Panc1 (cell line): Measurements from ENCODE around the gene FCHSD1. TPM values are rescaled to one million over a fixed set of nuclear protein-coding genes. Genes with fewer than 3 reads are reported as not detected.
A peak's percentile ranks its signal among the peaks of the same experiment; 100 is the strongest.

Experiments used
- ATAC-seq: fragments of 200-7000 bp; cut with Tn5 transposase; 2 replicates; pipeline ENCODE4 v1.9.1; 2020; ENCODE audit warnings: mild to moderate bottlenecking, moderate library complexity
- BruUV-seq: library from RNA; stranded (reverse); fragments of 400-500 nt; replicated peaks from 2 replicates; lab custom pipeline; 2021; lab: Mats Ljungman, UMichigan
- CTCF ChIA-PET: fragments of 300-600 bp; sonication (Branson Sonifier 250); formaldehyde crosslinking; loops from one replicate; lab custom pipeline; 2022; ENCODE audit warnings: antibody characterized with exemption; lab: Charles Lee
- POLR2A ChIA-PET: fragments of 300-600 bp; sonication (Branson Sonifier 250); formaldehyde crosslinking; loops from one replicate; lab custom pipeline; 2022; ENCODE audit warnings: antibody characterized with exemption; lab: Charles Lee
- DNase-seq: peaks from one replicate; pipeline ENCODE4 v3.0.0-alpha.2; 2010; ENCODE audit warnings: low read depth, low spot score
- H3K27ac ChIP-seq: 2 replicates; pipeline ENCODE4 v1.5.1; 2011; ENCODE audit warnings: mild to moderate bottlenecking, low read length, inconsistent platforms
- H3K27me3 ChIP-seq: fragments of 200-500 bp; sonication (Bioruptor generic); 2 replicates; pipeline ENCODE4 v1.6.0; 2014; ENCODE audit warnings: low read length, inconsistent platforms; ENCODE audit not compliant: control insufficient read depth, insufficient read depth
- H3K36me3 ChIP-seq: fragments of 200-500 bp; sonication (Bioruptor generic); 2 replicates; pipeline ENCODE4 v1.5.1; 2014; ENCODE audit warnings: inconsistent platforms, mild to moderate bottlenecking, low read length, moderate library complexity; ENCODE audit not compliant: control insufficient read depth, insufficient read depth
- H3K4me1 ChIP-seq: 2 replicates; pipeline ENCODE4 v1.5.1; 2011; ENCODE audit warnings: inconsistent platforms, mild to moderate bottlenecking, low read length, moderate library complexity; ENCODE audit not compliant: control insufficient read depth, insufficient read depth
- H3K4me3 ChIP-seq, 2 experiments: 2 replicates each; pipeline ENCODE4 v1.5.1; 2011 to 2012; ENCODE audit warnings: low read depth in 2 of 2, low read length in 2 of 2, mild to moderate bottlenecking in 2 of 2, inconsistent platforms in 1 of 2, moderate library complexity in 1 of 2
- H3K9me3 ChIP-seq: fragments of 200-500 bp; sonication (Bioruptor generic); 2 replicates; pipeline ENCODE4 v1.5.1; 2014; ENCODE audit warnings: low read depth, mild to moderate bottlenecking, inconsistent platforms, low read length, moderate library complexity; ENCODE audit not compliant: control insufficient read depth, insufficient read depth
- POLR2AphosphoS5 ChIP-seq: IDR thresholded peaks from 2 replicates; pipeline ENCODE4 v1.6.1; 2012; ENCODE audit warnings: mild to moderate bottlenecking, low read depth, low read length, moderate library complexity
- SIN3A ChIP-seq: IDR thresholded peaks from 2 replicates; pipeline ENCODE4 v1.6.1; 2012; ENCODE audit warnings: low read depth, mild to moderate bottlenecking, low read length, moderate library complexity, borderline replicate concordance; ENCODE audit not compliant: insufficient read depth
- TCF7L2 ChIP-seq: IDR thresholded peaks from 2 replicates; pipeline ENCODE4 v1.6.1; 2011; ENCODE audit warnings: mild to moderate bottlenecking, low read depth, low read length, inconsistent platforms
- in situ Hi-C: cut with HindIII; loops from 2 replicates; pipeline ENCODE4 v1.10.0; 2016; ENCODE audit warnings: low sequenced_read_pairs, low pct_unique_long_range_greater_than_20kb
- intact Hi-C: fragments of 100-400 bp; cut with micrococcal nuclease; formaldehyde crosslinking; loops from one replicate; pipeline ENCODE4 v1.10.0; 2022; ENCODE audit not compliant: unreplicated experiment
- total RNA-seq: library from RNA; stranded (reverse); gene quantifications from one replicate; pipeline ENCODE4 v1.2.1, GENCODE V29; 2021; ENCODE audit not compliant: unreplicated experiment
- TF ChIP-seq, protein P1 (sequence below), 2 experiments: IDR thresholded peaks; 2 replicates each; pipeline ENCODE4 v1.6.1; 2011 to 2012; ENCODE audit warnings: low read depth in 2 of 2, control low read depth in 1 of 2, low read length in 1 of 2, mild to moderate bottlenecking in 1 of 2, moderate library complexity in 1 of 2; ENCODE audit not compliant: insufficient read depth in 1 of 2
- TF ChIP-seq, protein P2 (sequence below): fragments of 450-650 bp; IDR thresholded peaks from 2 replicates; pipeline ENCODE4 v1.5.1; 2017; ENCODE audit warnings: mild to moderate bottlenecking

Gene FCHSD1
- total RNA-seq, 1 experiment from 2014 or later, result 32.8 TPM

DNA sequence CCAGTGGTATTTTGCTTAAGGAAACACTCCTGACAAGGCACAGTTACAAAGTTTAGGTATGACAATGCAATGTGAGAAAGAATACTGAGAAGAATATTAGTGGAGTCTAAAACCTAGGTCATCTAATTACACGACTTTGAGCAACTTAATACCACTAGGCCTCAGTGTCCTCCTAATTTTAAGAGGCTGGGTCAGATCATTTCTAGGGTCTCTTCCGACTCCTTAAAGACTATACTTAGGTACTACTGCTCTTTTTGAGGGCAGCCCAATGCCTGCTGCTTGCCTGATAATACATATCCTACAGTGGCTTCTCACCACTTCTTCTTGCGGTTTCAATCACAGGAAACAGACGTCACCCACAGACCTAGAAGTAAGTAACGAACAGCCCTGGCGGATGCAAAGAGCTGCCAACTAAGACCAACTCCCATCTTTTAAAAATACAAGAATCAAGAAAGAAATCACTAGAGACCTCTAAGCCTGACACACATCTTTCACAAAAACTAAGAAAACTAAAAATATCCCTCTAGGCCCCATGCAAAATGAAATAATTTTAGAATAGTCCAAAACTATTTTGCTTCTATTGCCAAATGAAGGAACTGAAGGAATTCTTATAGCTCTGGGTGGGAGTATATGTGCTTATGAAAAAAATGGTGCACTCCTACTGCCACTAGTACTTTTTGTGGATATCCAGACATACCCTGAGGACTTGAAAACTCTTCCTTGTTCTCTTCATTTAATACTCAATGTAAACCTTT lies 45.5 kb downstream of the FCHSD1 start:
- DNase-seq, result no peak
- TF ChIP-seq TCF7L2 (no peak), POLR2AphosphoS5 (no peak), SIN3A (no peak)
- TF ChIP-seq, protein P1, sequence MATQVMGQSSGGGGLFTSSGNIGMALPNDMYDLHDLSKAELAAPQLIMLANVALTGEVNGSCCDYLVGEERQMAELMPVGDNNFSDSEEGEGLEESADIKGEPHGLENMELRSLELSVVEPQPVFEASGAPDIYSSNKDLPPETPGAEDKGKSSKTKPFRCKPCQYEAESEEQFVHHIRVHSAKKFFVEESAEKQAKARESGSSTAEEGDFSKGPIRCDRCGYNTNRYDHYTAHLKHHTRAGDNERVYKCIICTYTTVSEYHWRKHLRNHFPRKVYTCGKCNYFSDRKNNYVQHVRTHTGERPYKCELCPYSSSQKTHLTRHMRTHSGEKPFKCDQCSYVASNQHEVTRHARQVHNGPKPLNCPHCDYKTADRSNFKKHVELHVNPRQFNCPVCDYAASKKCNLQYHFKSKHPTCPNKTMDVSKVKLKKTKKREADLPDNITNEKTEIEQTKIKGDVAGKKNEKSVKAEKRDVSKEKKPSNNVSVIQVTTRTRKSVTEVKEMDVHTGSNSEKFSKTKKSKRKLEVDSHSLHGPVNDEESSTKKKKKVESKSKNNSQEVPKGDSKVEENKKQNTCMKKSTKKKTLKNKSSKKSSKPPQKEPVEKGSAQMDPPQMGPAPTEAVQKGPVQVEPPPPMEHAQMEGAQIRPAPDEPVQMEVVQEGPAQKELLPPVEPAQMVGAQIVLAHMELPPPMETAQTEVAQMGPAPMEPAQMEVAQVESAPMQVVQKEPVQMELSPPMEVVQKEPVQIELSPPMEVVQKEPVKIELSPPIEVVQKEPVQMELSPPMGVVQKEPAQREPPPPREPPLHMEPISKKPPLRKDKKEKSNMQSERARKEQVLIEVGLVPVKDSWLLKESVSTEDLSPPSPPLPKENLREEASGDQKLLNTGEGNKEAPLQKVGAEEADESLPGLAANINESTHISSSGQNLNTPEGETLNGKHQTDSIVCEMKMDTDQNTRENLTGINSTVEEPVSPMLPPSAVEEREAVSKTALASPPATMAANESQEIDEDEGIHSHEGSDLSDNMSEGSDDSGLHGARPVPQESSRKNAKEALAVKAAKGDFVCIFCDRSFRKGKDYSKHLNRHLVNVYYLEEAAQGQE (IDR thresholded peaks at IDR 0.05; ENCODE audit: insufficient read depth in 1 of 2, low read depth in 2 of 2, low read length in 1 of 2), result no peak
- TF ChIP-seq, protein P2, sequence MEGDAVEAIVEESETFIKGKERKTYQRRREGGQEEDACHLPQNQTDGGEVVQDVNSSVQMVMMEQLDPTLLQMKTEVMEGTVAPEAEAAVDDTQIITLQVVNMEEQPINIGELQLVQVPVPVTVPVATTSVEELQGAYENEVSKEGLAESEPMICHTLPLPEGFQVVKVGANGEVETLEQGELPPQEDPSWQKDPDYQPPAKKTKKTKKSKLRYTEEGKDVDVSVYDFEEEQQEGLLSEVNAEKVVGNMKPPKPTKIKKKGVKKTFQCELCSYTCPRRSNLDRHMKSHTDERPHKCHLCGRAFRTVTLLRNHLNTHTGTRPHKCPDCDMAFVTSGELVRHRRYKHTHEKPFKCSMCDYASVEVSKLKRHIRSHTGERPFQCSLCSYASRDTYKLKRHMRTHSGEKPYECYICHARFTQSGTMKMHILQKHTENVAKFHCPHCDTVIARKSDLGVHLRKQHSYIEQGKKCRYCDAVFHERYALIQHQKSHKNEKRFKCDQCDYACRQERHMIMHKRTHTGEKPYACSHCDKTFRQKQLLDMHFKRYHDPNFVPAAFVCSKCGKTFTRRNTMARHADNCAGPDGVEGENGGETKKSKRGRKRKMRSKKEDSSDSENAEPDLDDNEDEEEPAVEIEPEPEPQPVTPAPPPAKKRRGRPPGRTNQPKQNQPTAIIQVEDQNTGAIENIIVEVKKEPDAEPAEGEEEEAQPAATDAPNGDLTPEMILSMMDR, result no peak
- in situ Hi-C loops, result no loop called here
- no peak for ATAC-seq
- H3K9me3 ChIP-seq, result no peaks in the 10 kb centered on the region
- peaks cover 15% of the 10 kb centered on the region for H3K4me1 ChIP-seq
- ChIA-PET CTCF (interaction anchor here (0.6 kb wide), 1 partner anchor 28 kb away, joined by 4 read pairs; no protein-coding TSS in a partner anchor), POLR2A (interaction anchor here (0.6 kb wide), 2 partner anchors 28 to 34 kb away, joined by 3 to 7 read pairs; no protein-coding TSS in a partner anchor)
- H3K36me3 ChIP-seq, result no peaks in the 10 kb centered on the region
- no peak overlapping the region for H3K27ac ChIP-seq
- no peak overlapping the region for H3K4me3 ChIP-seq
- intact Hi-C loops, result no loop called here
- BruUV-seq, result no TSS peak
- no peaks in the 10 kb centered on the region for H3K27me3 ChIP-seq

DNA sequence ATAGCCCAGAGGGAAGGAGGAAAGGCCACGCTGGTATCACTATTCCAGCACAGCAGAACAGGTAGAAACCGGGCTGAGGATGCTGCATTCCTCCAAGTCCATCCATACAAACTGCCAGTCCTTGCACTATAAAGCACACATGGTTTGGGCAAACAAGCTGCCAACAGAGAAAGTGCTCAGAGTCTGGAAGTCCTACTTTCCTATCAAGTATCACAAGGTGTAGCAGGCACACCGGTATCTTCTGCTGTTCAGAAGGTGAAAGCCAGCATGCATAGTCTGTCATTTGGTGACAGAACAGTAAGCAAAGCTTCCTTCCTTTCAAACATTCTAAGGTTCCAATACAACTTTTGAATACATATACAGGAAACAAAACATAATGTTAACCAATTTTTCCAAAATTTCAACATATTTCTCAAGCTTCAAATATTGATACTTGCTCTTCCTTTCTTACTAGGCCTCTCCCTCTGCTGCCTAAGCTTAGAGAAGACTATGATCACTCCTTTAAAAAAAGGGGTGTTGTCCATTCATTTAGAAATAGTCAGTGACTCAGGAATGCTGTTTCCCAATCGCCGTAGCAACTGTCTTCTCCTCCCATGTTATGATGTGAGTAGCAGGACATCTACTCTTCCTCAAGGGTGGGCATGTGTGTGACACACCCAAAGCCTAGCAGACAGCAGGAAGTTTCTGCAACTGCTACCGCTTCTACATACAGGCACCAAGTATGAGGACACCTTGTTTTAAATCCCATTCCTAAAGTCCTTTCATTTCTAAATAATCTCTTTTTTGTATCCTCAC lies 47.1 kb downstream of the FCHSD1 start:
- BruUV-seq, result no TSS peak
- Histone ChIP-seq H3K27ac (0 out of 2 replicates have a peak overlapping the region, but pooled peaks have one; percentile 19), H3K4me1 (peaks cover 20% of the 10 kb centered on the region), H3K4me3 (no peak overlapping the region), H3K36me3 (no peaks in the 10 kb centered on the region), H3K9me3 (no peaks in the 10 kb centered on the region), H3K27me3 (no peaks in the 10 kb centered on the region)
- TF ChIP-seq POLR2AphosphoS5 (no peak), SIN3A (no peak), TCF7L2 (no peak)
- TF ChIP-seq, protein P1 (IDR thresholded peaks at IDR 0.05; ENCODE audit: insufficient read depth in 1 of 2, low read depth in 2 of 2, low read length in 1 of 2), result no peak
- TF ChIP-seq, protein P2, result no peak
- POLR2A ChIA-PET, result no interaction called here
- peak; percentile 50 for DNase-seq
- in situ Hi-C loops, result no loop called here
- CTCF ChIA-PET, result interaction anchor here (0.7 kb wide), 1 partner anchor 12 kb away, joined by 3 read pairs; no protein-coding TSS in a partner anchor
- peak; percentile 55; the same call in 1 of the 2 replicates for ATAC-seq
- intact Hi-C loops, result no loop called here
